GM21447 (cell line): ENCODE results near the gene HOTAIR.

Experiments
- ATAC-seq: cut with Tn5 transposase; IDR thresholded peaks from one replicate; pipeline ENCODE4 v1.9.1; 2021; ENCODE audit not compliant: unreplicated experiment

HOTAIR gene

GRCh38 chr12:53963005-53963404 lies 11.7 kb downstream of the HOTAIR start:
- ATAC-seq = no peak

GRCh38 chr12:53961025-53961761 lies 13.6 kb downstream of the HOTAIR start:
- ATAC-seq = no peak

- no peak for ATAC-seq
Measured at GRCh38 chr12:53960187-53961024, 14.3 kb downstream of the HOTAIR start.

- ATAC-seq = no peak
Measured at GRCh38 chr12:53959314-53959713, 15.4 kb downstream of the HOTAIR start.

- ATAC-seq = no peak
Measured at GRCh38 chr12:53958128-53958527, 16.6 kb downstream of the HOTAIR start.

GRCh38 chr12:53956914-53957536 lies 17.7 kb downstream of the HOTAIR start:
- no peak for ATAC-seq

GRCh38 chr12:53956251-53956887 lies 18.4 kb downstream of the HOTAIR start:
- no peak for ATAC-seq

GRCh38 chr12:53955776-53956250 lies 18.9 kb downstream of the HOTAIR start:
- ATAC-seq = no peak

GRCh38 chr12:53955036-53955775 lies 19.5 kb downstream of the HOTAIR start:
- no peak for ATAC-seq

- no peak for ATAC-seq
Measured at GRCh38 chr12:53954694-53955035, 20.1 kb downstream of the HOTAIR start, which contains the start of gene HOXC12. Gene HOXC12, plus strand, starts transcription at chr12:53954903. Its CDS starts 27 bp downstream, at chr12:53954930.

GRCh38 chr12:53953831-53954693 lies 20.7 kb downstream of the HOTAIR start:
- ATAC-seq = no peak

GRCh38 chr12:53952871-53953734 lies 21.7 kb downstream of the HOTAIR start:
- no peak for ATAC-seq

GRCh38 chr12:53952335-53952694 lies 22.4 kb downstream of the HOTAIR start:
- ATAC-seq = no peak

- no peak for ATAC-seq
Measured at GRCh38 chr12:53951577-53952334, 23.0 kb downstream of the HOTAIR start.

GRCh38 chr12:53950789-53951576 lies 23.8 kb downstream of the HOTAIR start:
- ATAC-seq = no peak

- ATAC-seq = no peak
Measured at GRCh38 chr12:53950437-53950773, 24.3 kb downstream of the HOTAIR start.
